ENCODE data around the gene HOXA1. TPM values are rescaled to one million over a fixed set of nuclear protein-coding genes. Genes with fewer than 3 reads are reported as not detected.

The HOXA1 gene
- total RNA-seq, 1 donor from 2014 or later: 0.77 TPM

DNA sequence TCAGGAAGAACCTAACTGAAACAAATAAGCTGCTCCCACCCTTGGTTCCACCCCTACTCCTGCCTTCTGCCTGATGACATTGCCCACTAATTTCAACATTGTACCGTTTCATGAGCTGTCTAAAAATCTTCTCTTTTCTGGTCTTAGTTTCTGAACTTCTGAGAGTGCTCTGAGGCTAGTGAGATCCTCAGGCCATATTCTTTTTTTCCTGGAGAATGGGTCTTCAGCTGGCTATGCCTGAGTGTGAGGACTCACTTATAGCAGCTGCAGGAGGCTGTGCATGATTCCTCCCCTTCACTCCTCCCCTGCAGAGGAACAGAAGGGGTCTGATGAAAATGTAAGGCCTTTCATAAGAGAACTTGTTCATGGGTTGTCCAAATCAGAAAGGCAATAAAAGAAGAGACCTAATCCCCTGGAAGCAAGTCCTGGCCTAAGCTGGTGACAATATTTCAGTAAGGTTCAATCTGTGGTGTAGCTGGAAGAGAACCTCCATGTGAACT is 23.7 kb upstream of the HOXA1 start:
- TF ChIP-seq, protein P1, sequence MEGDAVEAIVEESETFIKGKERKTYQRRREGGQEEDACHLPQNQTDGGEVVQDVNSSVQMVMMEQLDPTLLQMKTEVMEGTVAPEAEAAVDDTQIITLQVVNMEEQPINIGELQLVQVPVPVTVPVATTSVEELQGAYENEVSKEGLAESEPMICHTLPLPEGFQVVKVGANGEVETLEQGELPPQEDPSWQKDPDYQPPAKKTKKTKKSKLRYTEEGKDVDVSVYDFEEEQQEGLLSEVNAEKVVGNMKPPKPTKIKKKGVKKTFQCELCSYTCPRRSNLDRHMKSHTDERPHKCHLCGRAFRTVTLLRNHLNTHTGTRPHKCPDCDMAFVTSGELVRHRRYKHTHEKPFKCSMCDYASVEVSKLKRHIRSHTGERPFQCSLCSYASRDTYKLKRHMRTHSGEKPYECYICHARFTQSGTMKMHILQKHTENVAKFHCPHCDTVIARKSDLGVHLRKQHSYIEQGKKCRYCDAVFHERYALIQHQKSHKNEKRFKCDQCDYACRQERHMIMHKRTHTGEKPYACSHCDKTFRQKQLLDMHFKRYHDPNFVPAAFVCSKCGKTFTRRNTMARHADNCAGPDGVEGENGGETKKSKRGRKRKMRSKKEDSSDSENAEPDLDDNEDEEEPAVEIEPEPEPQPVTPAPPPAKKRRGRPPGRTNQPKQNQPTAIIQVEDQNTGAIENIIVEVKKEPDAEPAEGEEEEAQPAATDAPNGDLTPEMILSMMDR (IDR thresholded peaks at IDR 0.05): no peak
- no peaks in the 10 kb centered on the region for H3K36me3 ChIP-seq
- peak overlapping the region; percentile 87 for H3K27ac ChIP-seq
- ATAC-seq (no peak), DNase-seq (no peak)
- H3K4me1 ChIP-seq: peaks cover 14% of the 10 kb centered on the region
- no peaks in the 10 kb centered on the region for H3K9me3 ChIP-seq
- intact Hi-C loops (cut with DNase I): no loop called here
- H3K4me3 ChIP-seq: peak overlapping the region; percentile 55
- peaks cover 25% of the 10 kb centered on the region for H3K27me3 ChIP-seq (ENCODE audit: low read depth)

DNA sequence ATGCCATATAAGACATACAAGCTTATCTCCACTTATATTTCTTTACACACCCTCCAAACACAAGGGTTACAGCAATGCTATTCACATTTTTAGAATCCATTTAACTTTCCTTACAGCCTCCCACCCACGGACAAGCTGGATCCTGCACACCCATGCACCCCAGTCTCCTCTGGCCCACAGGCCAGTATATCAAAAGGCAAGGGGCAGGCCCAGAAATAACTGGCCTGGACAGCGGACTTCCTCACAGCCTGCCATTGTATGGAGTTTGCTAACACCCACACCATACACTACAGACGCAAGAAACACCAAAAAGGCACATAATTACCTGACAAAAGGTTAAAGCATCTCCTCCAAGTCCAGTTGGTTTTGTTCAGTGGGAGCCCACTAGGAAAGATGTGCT is 22.8 kb upstream of the HOXA1 start:
- H3K27ac ChIP-seq: peak overlapping the region; percentile 87
- TF ChIP-seq, protein P1 (IDR thresholded peaks at IDR 0.05): no peak
- H3K36me3 ChIP-seq: no peaks in the 10 kb centered on the region
- H3K27me3 ChIP-seq (ENCODE audit: low read depth): peaks cover 20% of the 10 kb centered on the region
- H3K4me1 ChIP-seq: peaks cover 14% of the 10 kb centered on the region
- DNase-seq (no peak), ATAC-seq (no peak)
- intact Hi-C loops (cut with DNase I): no loop called here
- H3K9me3 ChIP-seq: no peaks in the 10 kb centered on the region
- H3K4me3 ChIP-seq: peak overlapping the region; percentile 55

DNA sequence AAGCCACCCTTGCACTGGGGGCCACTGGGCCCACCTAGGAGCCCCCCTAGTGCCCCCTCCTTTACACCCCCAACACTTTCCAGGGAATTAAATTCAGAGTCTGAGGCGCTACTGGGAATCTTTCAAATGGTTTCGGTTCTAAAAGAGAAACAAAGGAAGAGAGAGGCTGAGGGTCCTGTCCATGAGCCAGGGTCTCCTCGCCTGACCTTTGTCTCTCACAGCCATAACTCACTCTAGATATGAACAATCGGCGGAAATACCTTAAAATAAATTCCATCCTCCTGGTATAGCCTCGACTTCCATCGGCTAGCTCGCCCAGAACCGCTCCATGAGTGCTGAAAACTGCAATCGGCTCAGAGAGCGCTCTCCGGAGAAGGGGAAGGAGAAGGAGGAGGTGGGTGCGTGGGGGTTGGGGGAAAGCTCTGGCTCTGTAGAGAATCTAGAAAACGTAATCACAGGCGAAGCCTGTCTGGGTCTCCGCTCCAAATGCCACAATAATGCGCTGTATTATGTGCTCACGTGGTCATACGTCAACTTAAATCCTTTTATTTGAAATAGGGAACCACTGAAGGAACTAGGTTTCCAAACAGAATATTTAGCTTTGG is 22.2 kb upstream of the HOXA1 start:
- no peaks in the 10 kb centered on the region for H3K36me3 ChIP-seq
- TF ChIP-seq, protein P1 (IDR thresholded peaks at IDR 0.05): no peak
- no peak for DNase-seq
- no peaks in the 10 kb centered on the region for H3K9me3 ChIP-seq
- H3K4me1 ChIP-seq: peaks cover 14% of the 10 kb centered on the region
- intact Hi-C loops (cut with DNase I): no loop called here
- ATAC-seq: no peak
- H3K4me3 ChIP-seq: peak overlapping the region; percentile 55
- H3K27me3 ChIP-seq (ENCODE audit: low read depth): peaks cover 14% of the 10 kb centered on the region
- peak overlapping the region; percentile 87 for H3K27ac ChIP-seq

DNA sequence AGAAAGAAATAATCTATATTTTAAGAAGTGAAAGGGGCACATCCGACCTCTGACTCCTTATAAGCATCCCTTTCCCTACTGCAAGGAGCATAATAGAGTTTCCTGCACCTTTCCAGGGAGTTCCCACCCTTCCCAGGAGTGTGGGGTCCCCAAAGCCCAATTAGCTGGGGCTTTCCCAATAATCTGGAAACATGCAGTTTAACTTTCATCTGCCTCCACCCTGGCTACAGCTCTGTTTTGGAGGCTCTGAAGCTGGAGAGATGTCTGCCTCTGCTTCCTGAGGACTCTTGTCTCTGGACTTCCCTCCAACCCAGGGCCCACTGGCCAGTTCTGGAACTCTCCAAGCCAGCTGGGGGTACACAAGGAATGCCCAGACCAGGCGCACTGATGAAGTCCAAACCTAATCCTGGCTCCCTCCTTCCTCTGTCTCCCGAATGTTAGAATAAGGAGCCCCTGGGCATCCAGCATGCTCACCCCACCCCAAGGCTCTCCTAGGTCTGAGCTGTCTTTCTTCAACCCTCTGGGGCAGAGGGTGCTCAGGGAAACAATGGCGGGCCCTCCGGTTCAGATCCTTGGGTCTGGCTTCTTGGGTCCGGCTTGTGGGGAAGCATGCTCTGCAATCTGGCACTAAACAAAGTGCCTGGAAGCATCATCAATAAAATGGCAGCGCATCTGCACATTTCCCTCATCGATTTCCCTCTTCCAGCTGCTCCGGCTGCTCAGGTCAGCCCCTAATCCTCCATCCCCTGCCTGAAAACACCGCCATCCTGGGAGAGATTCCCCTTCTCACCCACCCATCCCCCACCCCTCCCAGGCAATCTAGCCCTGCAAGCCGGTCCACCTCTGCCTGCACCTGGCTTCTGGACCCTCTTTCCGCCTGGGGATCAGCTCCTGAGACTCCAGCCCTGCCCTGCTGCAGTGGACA is 21.4 kb upstream of the HOXA1 start:
- Histone ChIP-seq H3K4me1 (peaks cover 20% of the 10 kb centered on the region), H3K36me3 (no peaks in the 10 kb centered on the region), H3K27me3 (ENCODE audit: low read depth) (peaks cover 10% of the 10 kb centered on the region), H3K27ac (peak overlapping the region; percentile 87), H3K4me3 (peak overlapping the region; percentile 55), H3K9me3 (no peaks in the 10 kb centered on the region)
- intact Hi-C loops (cut with DNase I): no loop called here
- DNase-seq (no peak), ATAC-seq (no peak)
- TF ChIP-seq, protein P1 (IDR thresholded peaks at IDR 0.05): no peak

DNA sequence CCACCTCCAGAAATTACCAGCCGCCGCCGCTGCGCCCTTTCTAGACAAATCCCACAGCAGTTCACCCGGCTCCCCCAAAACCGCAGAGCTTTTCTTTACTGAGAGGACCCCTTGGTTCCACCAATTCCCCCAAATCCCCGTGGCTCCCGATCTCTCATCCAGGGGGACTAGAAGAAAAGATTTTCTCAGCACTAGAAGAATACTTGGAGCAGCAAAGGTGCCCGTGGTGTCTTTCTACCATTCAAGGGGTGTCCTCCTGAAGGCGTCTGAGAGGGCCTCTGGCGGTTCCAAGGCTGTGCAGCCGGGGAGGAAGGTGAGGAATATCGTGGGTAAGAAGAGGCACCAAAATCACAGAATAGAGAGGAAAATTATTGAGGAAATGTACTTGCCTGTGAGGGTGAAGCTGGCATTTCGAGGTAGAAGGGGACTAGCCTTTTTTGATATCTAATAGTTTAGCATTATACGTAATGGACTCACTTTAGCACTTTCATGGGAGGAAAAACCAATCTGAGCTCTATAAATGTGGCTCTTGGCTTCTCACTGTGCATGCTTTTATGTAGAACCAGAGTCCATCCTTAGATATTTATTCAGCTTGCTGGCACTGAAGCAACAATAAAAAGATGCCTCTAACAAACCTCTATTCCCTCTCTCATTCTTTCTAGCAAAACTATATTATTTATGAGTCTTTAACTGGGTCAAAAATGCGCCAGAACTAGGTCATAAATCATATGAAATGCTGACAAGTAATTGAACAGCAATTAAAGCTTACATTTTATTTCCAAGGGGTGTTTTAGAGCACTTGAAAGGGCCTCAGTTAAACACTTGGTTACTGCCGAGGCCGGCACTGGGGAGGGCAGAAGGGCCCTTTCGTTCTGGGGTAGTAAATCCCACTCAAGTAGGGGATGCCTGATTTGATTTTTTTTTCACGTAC is 20.5 kb upstream of the HOXA1 start:
- Histone ChIP-seq H3K27me3 (ENCODE audit: low read depth) (peaks cover 9% of the 10 kb centered on the region), H3K27ac (peak overlapping the region; percentile 87), H3K4me1 (peaks cover 28% of the 10 kb centered on the region), H3K36me3 (no peaks in the 10 kb centered on the region), H3K4me3 (peak overlapping the region; percentile 55), H3K9me3 (no peaks in the 10 kb centered on the region)
- no peak for ATAC-seq
- TF ChIP-seq, protein P1 (IDR thresholded peaks at IDR 0.05): no peak
- intact Hi-C loops (cut with DNase I): no loop called here
- no peak for DNase-seq
